GM21526 (cell line): ENCODE results near the gene HEPHL1.
"Not testable (repeated sequence)": the region's sequence is repeated elsewhere in the genome, so short reads cannot be mapped to it uniquely, and the experiment has no call there.

Experiments
- ATAC-seq: cut with Tn5 transposase; IDR thresholded peaks from one replicate; pipeline ENCODE4 v1.9.1; 2021; ENCODE audit warnings: moderate library complexity; ENCODE audit not compliant: unreplicated experiment, low FRiP score

The HEPHL1 gene

GRCh38 chr11:94147433-94147845 is 126.3 kb downstream of the HEPHL1 start:
- no peak for ATAC-seq

GRCh38 chr11:94148189-94148588 is 127.0 kb downstream of the HEPHL1 start:
- no peak for ATAC-seq

- ATAC-seq, result no peak
Observed at GRCh38 chr11:94149431-94150017, 128.4 kb downstream of the HEPHL1 start.

GRCh38 chr11:94150056-94150455 is 128.9 kb downstream of the HEPHL1 start:
- no peak for ATAC-seq

- ATAC-seq, result no peak
Observed at GRCh38 chr11:94150704-94151685, 129.8 kb downstream of the HEPHL1 start.

- ATAC-seq, result no peak
Observed at GRCh38 chr11:94151903-94152677, 130.9 kb downstream of the HEPHL1 start.

- ATAC-seq, result no peak
Observed at GRCh38 chr11:94152678-94153065, 131.5 kb downstream of the HEPHL1 start.

- ATAC-seq, result no peak
Observed at GRCh38 chr11:94153320-94153719, 132.2 kb downstream of the HEPHL1 start.

- ATAC-seq, result no peak
Observed at GRCh38 chr11:94154095-94154856, 133.1 kb downstream of the HEPHL1 start.

GRCh38 chr11:94157339-94157738 is 136.2 kb downstream of the HEPHL1 start:
- not testable (repeated sequence) for ATAC-seq
